HG03378 (cell line): Measurements from ENCODE around the gene CDKAL1.
A peak's percentile ranks its signal among the peaks of the same experiment; 100 is the strongest.
"Not testable (repeated sequence)": the region's sequence is repeated elsewhere in the genome, so short reads cannot be mapped to it uniquely, and the experiment has no call there.

Experiments used
- ATAC-seq: cut with Tn5 transposase; IDR thresholded peaks from one replicate; pipeline ENCODE4 v1.9.1; 2021; ENCODE audit warnings: mild to moderate bottlenecking, moderate library complexity; ENCODE audit not compliant: unreplicated experiment

Gene CDKAL1

DNA sequence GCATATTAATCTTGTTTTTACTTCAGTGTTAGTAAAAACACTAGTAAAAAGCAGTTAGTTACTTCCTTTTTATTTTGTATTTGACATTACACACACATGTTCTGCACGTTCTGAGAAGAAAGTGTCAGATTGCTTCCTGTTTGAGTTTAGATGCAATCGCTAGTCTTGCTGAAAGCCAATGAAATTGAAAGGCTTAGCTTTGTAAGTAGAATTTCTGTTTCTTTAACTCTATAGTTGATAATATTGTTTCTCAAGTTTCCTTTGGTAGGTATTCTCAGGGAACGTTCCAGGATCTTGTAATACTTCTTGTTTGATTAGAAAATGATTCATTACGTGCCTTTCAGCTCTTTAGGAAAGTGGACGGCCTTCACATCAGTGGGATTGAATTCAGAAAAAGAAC lies 55.0 kb downstream of the CDKAL1 start:
- ATAC-seq = no peak

DNA sequence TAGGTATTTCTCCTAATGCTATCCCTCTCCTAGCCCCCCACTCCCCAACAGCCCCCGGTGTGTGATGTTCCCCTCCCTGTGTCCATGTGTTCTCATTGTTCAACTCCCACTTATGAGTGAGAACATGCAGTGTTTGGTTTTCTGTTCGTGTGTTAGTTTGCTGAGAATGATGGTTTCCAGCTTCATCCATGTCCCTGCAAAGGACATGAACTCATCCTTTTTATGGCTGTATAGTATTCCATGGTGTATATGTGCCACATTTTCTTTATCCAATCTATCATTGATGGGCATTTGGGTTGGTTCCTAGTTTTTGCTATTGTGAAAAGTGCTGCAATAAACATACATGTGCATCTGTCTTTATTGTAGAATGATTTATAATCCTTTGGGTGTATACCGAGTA lies 56.2 kb downstream of the CDKAL1 start:
- ATAC-seq = not testable (repeated sequence)

DNA sequence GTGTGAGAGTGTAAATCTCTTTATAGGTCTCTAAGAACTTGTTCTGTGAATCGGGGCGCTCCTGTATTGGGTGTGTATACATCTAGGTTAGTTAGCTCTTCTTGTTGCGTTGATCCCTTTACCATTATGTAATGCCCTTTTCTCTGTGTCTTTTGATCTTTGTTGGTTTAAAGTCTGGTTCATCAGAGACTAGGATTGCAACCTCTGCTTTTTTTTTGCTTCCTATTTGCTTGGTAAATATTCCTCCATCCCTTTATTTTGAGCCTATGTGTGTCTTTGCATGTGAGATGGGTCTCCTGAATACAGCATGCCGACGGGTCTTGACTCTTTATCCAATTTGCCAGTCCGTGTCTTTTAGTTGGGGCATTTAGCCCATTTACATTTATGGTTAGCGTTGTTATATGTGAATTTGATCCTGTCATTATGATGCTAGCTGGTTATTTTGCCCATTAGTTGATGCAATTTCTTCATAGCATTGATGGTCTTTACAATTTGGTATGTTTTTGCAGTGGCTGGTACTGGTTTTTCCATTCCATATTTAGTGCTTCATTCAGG lies 60.1 kb downstream of the CDKAL1 start:
- not testable (repeated sequence) for ATAC-seq

DNA sequence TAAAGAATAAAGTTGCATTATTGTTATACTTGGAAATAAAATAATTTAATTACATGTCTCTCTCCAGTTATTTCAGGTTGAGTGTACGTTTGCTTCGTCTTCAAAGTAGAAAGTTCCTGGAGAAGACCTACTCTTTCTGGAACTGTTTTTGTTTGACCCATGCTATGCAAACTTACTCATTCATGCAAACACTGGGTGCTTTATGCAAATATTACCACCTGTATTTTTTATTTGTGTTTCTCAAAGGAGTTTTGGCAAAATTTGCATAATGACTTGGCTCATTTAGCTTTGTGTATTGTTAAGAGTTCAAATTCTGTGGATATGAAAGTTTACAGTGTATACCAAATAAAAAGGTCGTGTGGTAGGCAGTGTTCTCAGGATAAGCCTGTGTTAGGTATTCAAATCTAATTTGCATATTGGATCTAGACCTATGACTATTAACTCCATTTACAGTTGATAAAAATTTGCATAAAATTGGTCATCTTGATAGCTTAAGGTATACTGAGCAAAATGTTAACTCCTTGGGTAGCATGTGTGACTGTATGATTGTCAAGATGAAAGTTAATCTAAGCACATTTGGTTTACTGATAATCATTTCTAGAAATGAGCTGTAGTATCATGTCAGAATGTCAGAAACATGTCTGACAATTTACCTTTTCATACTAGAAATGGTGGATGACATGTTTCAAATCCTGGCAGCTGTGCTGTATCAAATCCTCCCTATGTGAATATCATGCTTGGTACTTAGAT lies 65.2 kb downstream of the CDKAL1 start:
- peak; percentile 74 for ATAC-seq

DNA sequence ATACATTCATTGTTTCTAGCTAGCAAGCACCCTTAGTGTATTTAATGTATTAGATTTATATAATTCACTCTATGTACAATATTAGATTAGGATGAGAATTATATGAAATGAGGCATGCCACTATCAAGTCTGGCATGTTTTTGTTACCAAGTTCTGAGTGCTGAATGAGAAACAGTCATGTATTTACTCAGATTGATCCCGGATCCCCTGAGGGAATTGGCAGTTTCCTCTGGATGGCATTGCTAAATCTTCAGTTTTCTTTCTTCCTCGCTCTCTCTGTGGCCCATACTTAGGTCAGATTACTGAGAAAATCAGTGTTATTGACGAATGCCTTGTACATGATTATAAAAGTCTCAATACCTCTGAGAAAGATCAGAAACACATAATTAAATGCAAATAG lies 66.6 kb downstream of the CDKAL1 start:
- ATAC-seq = no peak

DNA sequence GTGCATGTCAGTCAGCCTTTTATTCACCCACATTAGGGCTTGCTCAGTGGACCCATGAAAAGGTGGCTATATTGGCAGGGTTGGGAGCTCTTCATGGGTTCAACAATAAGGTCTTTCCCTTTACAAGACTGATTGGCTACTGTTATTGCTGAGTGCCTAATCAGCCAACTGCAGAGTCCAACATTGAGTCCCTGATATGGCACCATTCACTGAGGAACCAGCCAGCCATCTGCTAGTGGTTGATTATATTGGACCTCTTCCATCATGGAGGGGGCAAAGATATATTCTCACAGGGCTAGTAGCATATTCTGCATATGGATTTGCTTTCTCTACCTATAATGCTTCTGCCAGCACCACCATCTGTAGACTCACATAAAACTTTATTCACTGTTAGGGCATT lies 69.9 kb downstream of the CDKAL1 start:
- ATAC-seq = no peak

DNA sequence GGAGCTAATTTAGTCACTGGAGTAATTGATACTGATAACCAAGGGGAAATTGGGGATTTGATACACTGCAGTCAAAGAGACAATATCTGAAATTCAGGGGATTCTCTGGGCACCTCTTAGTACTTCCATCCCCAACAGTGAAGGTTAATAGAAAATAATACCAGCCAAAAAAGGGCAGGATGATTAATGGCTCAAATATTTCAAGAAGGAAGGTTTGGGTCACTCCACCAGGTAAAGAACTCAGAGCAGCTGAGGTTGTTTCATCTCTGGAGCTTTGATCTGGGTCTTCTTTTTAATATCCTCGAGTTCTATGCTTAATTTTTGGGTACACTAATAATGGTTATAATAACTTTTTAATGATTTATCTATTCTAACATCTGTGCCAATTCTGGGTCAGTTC lies 70.8 kb downstream of the CDKAL1 start:
- no peak for ATAC-seq

DNA sequence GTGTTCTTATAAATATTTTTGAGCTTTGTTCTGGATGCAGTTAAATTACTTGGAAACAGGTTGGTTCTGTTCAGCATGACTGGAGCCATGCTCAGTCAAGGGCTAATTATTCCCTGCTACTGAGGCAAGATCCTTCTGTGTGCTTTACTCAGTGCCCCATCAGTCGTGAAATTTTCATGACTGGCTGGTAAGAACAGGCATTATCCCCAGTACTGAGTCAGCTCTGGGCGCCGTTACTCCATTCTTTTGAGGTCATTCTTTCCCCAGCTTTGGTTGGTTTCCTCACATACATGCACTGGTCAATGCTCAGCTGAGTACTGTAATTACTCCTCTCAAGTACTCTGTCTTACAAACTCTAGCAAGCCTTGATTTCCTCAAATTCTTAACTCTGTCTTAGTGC lies 71.3 kb downstream of the CDKAL1 start:
- no peak for ATAC-seq

DNA sequence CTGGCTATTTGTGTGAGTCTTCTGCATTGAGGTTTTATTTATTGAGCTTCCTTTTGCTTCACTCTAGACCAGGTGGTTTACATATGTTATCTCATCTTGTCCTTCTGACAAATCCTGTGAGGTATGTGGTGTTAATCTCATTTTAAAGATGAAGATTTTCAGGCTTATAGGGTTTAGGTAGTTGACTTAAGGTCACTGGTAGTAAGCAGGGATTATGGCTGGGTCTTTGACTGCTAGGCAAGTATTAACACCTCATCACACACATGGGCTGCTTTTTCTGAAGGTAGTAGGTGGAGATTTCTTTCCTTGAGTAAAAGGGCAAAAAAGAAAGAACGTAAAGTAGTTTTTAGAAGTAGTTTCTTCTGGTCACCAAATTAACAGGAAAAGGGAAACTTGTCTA lies 72.6 kb downstream of the CDKAL1 start:
- no peak for ATAC-seq

DNA sequence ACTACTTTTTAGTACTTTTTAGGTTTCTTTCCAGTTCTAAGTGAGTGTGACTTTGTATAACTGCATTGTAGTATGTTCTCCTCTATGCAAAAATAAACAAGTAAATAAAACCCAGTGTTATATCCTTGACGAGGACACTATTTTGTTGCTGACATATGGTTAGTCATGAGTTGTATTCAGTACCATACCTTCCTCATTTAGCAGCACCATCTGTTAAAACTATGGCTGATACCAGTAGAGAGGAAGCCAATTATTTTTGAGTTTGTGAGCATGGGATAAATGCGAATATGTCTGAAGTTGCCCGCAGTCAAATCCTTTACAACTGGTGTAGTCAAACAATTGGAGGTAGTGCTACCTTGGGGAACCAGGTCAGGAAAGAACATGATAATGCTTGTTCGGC lies 74.1 kb downstream of the CDKAL1 start:
- ATAC-seq = no peak

DNA sequence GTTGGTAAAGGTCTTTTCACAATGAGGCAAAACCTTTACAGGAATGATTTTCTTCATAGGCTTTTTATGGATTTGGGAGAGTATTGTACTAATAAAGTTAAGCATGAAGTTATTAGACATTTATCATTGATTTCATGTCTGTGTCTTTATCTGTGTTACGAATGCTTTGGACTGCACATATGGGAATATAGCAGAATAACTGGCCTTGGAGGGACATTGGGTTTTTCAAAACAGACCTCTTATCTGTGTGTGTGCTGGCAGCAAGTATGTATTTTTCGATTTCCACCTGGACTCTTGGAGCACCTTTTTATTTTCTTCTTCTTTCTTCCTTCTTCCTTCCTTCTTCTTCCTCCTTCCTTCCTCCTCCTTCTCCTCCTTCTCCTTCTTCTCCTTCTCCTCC lies 74.6 kb downstream of the CDKAL1 start:
- no peak for ATAC-seq

DNA sequence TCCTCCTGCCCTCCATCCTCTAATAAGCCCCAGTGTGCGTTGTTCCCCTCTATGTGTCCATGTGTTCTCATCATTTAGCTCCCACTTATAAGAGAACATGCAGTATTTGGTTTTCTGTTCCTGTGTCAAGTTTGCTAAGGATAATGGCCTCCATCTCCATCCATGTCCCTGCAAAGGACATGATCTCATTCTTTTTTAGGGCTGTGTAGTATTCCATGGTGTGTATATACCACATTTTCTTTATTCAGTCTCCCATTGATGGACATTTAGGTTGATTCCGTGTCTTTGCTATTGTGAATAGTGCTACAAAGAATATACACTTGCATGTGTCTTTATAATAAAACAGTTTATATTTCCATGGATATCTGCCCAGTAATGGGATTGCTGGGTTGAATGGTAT lies 75.7 kb downstream of the CDKAL1 start:
- not testable (repeated sequence) for ATAC-seq

DNA sequence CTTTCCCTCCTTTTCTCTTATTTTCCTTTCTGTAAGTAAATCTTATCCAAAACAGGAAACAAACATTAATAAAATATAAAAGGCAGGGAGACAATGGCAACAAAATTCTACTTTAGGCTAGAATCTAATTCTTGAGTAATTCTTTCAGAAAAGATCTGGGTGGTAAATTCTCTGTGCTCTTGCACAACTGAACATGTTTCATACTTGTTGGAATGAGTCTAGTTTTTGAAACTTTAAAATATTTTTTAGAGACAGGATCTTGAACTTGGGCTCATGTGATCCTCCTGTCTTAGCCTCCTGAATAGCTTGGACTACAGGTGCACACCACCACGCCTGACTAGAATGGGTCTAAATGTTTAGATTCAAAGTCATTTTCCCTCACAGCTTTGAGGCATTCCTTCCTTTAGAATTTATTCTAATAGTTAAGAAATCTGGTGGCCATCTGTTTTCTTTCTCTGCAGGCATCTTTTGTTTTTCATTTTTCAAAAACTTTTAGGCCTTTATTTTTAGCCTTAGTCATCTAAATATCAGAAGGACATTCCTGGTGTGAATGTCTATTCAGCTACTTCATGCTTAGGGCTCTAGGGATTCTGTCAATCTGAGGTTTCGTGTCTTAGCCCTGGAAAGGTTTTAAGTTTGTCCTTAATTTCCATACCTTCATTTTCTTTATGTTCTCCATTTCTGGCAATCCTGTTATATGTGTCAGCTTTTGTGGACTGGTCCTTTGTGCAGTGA lies 76.5 kb downstream of the CDKAL1 start:
- ATAC-seq = no peak

DNA sequence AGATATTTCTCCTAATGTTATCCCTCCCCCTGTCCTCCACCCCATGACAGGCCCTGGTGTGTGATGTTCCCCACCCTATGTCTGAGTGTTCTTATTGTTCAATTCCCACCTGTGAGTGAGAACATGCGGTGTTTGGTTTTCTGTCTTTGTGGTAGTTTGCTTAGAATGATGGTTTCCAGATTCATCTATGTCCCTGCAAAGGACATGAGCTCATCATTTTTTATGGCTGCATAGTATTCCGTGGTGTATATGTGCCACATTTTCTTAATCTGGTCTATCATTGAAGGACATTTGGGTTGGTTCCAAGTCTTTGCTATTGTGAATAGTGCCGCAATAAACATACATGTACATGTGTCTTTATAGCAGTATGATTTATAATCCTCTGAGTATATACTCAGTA lies 83.3 kb downstream of the CDKAL1 start:
- not testable (repeated sequence) for ATAC-seq

DNA sequence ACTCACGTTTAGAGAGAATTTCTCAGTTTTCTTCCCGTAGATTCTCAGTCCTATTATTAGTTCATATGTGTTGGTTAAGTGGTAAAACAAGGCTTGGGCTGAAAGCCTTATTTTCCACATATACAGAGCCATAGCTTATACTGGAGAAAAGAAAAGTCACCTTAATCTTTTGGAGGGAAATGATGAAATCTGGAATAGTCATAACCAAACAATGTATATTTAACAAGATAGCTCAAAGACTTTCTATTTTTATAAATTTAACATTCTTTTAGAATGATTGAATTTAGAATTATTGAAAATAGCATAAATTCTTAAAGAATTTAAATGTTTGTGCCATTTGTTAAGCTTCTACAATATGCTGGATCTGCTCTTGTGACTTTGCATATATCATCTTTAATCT lies 85.8 kb downstream of the CDKAL1 start:
- no peak for ATAC-seq

DNA sequence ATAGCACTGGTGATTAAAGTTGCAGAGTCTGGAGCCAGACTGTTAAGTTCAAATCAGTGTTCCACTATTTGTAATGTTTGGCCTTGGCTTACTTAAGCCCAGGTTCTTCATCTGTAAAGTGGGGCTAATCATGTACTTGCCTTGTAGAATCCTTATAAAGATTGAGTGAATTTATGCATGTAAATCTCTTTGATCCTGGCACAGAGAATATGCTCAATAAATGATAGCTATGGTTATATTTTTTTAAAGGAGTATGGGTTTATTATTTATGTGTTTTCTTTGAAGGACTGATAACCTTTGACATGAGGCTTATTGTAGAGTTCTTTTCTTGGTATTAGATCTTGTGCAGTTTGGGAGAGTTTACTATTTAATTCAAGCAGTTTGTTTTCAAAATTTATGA lies 89.5 kb downstream of the CDKAL1 start:
- ATAC-seq = no peak

DNA sequence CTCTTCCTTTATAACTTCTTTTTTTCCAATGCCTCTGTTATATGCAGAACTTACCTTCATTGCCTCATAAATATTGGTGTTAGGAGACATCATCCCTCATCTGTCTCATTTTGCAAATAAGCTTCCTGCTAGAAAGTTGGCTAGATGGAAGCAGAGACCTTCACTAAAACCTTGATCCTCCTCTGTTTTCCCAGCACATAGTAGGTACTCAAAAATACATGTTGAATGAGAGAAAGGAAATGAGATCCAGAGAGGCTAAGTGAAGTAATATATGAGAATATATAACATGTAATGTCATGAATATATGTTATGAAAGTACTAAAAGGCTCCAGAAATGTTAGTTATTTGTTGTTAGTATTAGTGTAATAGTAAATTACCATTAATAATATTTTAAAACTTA lies 91.9 kb downstream of the CDKAL1 start:
- no peak for ATAC-seq

DNA sequence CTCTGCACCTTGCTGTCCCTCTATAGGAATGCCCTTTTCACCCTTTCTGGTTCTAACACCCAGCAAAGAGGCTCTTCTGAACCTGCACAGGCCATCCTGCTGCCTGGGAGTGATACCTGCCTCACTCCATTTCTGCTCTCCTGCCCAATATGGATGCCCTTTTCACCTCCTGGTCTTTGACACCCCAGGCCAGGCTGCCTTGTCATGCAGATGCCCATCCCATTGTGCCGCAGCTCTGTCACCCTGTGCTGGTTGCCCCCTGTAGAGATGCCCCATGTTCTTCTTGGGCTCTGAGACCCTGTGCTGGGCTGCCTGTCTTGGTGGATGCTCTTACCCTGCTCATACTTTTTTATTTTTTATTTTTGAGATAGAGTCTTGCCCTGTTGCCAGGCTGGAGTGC lies 95.3 kb downstream of the CDKAL1 start:
- ATAC-seq = no peak

DNA sequence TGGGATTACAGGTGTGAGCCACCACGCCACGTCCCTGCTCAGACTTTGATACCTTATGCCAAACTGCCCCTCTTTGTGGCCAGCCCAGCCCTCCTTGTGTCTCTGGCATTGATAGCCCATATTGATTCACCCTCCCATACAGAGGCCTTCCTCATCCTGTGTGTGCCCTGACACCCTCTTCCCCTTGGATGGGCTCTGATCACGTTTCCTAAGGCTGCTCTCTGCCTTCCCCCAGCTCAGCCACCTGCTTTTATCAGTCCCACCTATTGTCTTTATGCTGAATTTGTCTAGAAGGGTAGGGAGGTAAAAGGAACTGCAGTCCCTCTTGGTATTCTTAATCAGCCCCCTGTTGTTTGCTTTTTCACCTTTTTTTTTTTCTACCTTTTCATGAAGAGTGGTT lies 95.9 kb downstream of the CDKAL1 start:
- no peak for ATAC-seq

DNA sequence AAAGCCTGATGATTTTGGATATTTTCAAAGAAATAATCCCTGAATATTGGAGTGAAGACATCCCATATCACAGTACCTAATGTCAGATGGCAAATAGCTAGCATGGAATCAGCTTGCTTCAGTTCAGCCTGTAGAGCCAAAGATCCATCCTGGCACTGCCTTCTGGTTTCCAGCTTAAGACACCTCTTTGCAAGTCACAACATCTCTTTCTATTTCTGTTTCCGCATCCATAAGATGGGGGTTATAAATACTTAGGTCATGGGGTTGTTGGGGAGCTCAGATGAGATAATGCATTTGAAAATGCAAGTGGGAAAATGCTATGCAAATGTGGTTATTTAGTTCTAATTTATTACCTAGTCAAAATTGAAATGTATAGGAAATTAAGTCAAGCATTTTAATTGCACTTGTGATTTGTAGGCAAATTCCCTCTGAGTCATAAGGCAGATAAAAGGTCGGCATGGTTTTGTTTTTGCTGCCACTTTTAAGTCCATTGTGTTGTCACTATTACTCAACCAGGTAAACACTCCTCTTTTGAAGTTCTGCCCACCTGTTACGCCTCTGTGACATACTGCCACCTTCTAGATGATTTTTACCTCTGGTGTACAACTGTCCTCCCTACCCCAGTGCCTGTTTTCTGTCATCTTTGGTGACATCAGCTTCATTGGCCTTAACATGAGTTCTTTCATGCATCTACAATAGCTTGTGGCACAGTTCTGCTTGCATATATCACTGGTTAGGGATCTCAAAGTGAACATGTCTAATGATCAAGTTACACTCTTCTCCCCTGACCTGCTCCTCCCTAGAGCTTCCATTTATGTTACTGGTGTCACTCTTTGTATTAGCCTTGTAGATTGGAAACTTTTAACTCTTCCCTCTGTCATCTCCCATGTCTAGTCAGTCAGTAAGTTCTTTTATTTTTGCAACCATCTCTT lies 96.6 kb downstream of the CDKAL1 start:
- ATAC-seq = peak; percentile 45

DNA sequence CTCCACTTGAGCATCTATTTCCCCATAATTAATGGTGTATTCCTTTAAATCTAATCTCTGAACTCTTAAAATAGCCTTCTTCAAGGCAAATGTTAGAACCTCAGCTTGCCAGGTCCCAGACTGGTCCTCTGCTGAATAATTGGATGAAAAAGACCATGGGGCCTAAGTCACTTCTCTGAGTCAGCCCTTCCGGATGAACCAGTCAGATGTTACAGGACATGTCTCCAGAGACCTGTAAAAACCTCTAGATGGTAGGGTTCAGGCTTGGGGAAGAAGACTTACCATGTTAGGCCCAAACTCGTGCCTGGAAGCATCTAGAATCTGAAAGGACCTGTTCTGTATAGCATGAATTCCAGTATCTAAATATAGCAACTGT lies 97.3 kb downstream of the CDKAL1 start:
- ATAC-seq = peak; percentile 14
